ENCODE results near the gene TMEM183A. TPM values are rescaled to one million over a fixed set of nuclear protein-coding genes. Genes with fewer than 3 reads are reported as not detected.
A peak's percentile ranks its signal among the peaks of the same experiment; 100 is the strongest.

Gene TMEM183A
- total RNA-seq, 1 donor from 2014 or later: 69.3 TPM

- no peak for DNase-seq (ENCODE audit: low read depth in 2 of 2)
These were observed 38.8 kb downstream of the TMEM183A start for GRCh38 chr1:203045821-203046594.

GRCh38 chr1:203046984-203047630 is 39.9 kb downstream of the TMEM183A start:
- DNase-seq (ENCODE audit: low read depth in 2 of 2): peak in 1 of 2 donors; percentile 47

- DNase-seq (ENCODE audit: low read depth in 2 of 2): no peak
These were observed 40.9 kb downstream of the TMEM183A start for GRCh38 chr1:203048086-203048485.

GRCh38 chr1:203048555-203049051 is 41.4 kb downstream of the TMEM183A start:
- peak in 1 of 2 donors; percentile 13 for DNase-seq (ENCODE audit: low read depth in 2 of 2)

- DNase-seq (ENCODE audit: low read depth in 2 of 2): no peak
These were observed 41.9 kb downstream of the TMEM183A start for GRCh38 chr1:203049077-203049476.

GRCh38 chr1:203049576-203050180 is 42.5 kb downstream of the TMEM183A start:
- DNase-seq (ENCODE audit: low read depth in 2 of 2): no peak

- no peak for DNase-seq (ENCODE audit: low read depth in 2 of 2)
These were observed 43.7 kb downstream of the TMEM183A start for GRCh38 chr1:203050826-203051225.

GRCh38 chr1:203051841-203052324 is 44.7 kb downstream of the TMEM183A start:
- DNase-seq (ENCODE audit: low read depth in 2 of 2): no peak

- no peak for DNase-seq (ENCODE audit: low read depth in 2 of 2)
These were observed 45.4 kb downstream of the TMEM183A start for GRCh38 chr1:203052601-203053000.

GRCh38 chr1:203054184-203054583 is 47.0 kb downstream of the TMEM183A start:
- DNase-seq (ENCODE audit: low read depth in 2 of 2): no peak

GRCh38 chr1:203054642-203055041 is 47.5 kb downstream of the TMEM183A start:
- DNase-seq (ENCODE audit: low read depth in 2 of 2): no peak

GRCh38 chr1:203055161-203055799 is 48.1 kb downstream of the TMEM183A start:
- no peak for DNase-seq (ENCODE audit: low read depth in 2 of 2)

GRCh38 chr1:203056012-203056411 is 48.8 kb downstream of the TMEM183A start:
- DNase-seq (ENCODE audit: low read depth in 2 of 2): no peak

GRCh38 chr1:203056516-203056915 is 49.3 kb downstream of the TMEM183A start:
- no peak for DNase-seq (ENCODE audit: low read depth in 2 of 2)

GRCh38 chr1:203057911-203058675 is 50.9 kb downstream of the TMEM183A start:
- DNase-seq (ENCODE audit: low read depth in 2 of 2): no peak

- no peak for DNase-seq (ENCODE audit: low read depth in 2 of 2)
These were observed 51.4 kb downstream of the TMEM183A start for GRCh38 chr1:203058676-203058935.

- no peak for DNase-seq (ENCODE audit: low read depth in 2 of 2)
These were observed 52.3 kb downstream of the TMEM183A start for GRCh38 chr1:203059485-203059884.

GRCh38 chr1:203060115-203060514 is 52.9 kb downstream of the TMEM183A start:
- no peak for DNase-seq (ENCODE audit: low read depth in 2 of 2)

GRCh38 chr1:203063287-203063686 is 56.1 kb downstream of the TMEM183A start:
- no peak for DNase-seq (ENCODE audit: low read depth in 2 of 2)

- DNase-seq (ENCODE audit: low read depth in 2 of 2): no peak
These were observed 58.0 kb downstream of the TMEM183A start for GRCh38 chr1:203065191-203065590.

- no peak for DNase-seq (ENCODE audit: low read depth in 2 of 2)
These were observed 58.8 kb downstream of the TMEM183A start for GRCh38 chr1:203065986-203066385.

All from dermis microvascular lymphatic vessel endothelial cell (primary cell).